Astrocyte of the cerebellum (primary cell): ENCODE data around the gene INVS.
"Not testable (repeated sequence)": the region's sequence is repeated elsewhere in the genome, so short reads cannot be mapped to it uniquely, and the experiment has no call there.

Experiments
- DNase-seq: peaks from one replicate; pipeline ENCODE4 v3.0.0-alpha.2; 2011; ENCODE audit warnings: low read depth
- H3K4me3 ChIP-seq: 2 replicates; pipeline ENCODE4 v1.5.1; 2011; ENCODE audit warnings: mild to moderate bottlenecking, low read depth, low read length, moderate library complexity
- CTCF ChIP-seq: IDR thresholded peaks from 2 replicates; pipeline ENCODE4 v1.5.1; 2012; ENCODE audit warnings: low read length, low read depth, moderate library complexity, mild to moderate bottlenecking; ENCODE audit errors: missing control alignments
- in situ Hi-C: cut with HindIII; loops from 2 replicates; pipeline ENCODE4 v1.10.0; 2017; ENCODE audit warnings: low sequenced_read_pairs

INVS gene

DNA sequence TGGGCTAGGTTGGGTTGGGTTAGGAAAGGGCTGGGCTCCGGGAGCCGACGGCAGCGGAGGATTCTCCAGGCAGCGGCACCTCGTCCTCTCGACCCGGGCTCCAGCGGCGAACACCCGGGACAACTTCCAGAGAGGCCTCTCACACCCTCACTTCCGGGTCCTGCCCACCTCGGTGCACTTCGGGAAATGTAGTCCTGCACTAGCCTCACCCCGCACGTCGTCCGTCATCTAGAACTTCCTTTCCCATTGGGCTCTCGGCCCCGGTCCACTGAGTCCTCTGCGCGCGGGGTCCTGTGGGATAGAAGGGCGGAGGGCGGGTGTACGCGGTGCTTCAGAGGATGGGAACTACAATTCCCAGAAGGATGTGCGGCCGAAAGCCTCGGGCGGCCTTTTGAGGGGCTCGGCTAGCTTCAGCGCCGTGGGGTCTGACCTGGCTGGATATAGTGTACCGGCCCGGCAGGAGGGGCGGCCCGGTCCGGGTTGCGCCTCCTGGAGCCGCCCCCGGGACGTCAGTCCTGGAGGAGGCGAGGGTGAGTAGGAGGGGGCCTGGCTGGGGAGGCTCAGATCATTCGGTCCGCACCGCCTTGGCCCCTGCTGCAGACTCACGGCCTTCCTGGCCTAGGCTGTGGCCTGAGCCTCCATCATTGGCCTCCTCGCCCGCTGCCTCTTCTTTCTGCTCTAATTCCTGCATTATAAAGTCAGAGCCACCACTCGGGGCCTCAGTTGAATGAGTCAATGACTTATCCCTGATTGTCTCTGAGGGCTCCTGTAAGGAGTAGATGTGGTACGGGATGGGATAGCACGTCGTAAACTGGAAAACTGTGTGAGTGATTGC is at the start of gene INVS, which contains the start of gene ERP44:
Gene INVS (plus strand): TSS at position 357 of the 835 bp plus-strand sequence. CDS start 5,279 bp downstream, outside the sequence.
Gene ERP44 (minus strand): TSS at position 114 of the 835 bp plus-strand sequence. CDS start 160 bp downstream, outside the sequence.
- TF ChIP-seq CTCF, result no peak
- in situ Hi-C loops, result no loop called here
- DNase-seq, result peak; percentile 98
- H3K4me3 ChIP-seq, result peak within 1 kb of the TSS; percentile 93

DNA sequence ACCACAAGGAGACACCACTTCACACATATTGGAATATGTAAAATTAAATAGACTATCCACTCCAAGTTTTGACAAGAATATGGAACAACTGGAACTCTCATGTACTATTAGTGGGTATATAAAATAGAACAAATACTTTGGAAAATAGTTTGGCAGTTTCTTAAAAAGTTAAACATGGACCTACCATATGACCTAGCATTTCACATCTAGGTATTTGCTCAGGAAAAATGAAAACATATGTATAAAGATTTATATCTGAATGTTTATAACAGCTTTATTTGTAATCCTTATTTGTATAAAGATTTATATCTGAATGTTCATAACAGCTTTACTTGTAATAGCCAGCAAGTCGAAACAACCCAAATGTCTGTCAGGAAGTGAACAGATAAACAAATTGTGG is 49.5 kb upstream of the INVS start:
- H3K4me3 ChIP-seq, result no peak overlapping the region
- no peak for DNase-seq
- in situ Hi-C loops, result no loop called here
- TF ChIP-seq CTCF, result no peak

DNA sequence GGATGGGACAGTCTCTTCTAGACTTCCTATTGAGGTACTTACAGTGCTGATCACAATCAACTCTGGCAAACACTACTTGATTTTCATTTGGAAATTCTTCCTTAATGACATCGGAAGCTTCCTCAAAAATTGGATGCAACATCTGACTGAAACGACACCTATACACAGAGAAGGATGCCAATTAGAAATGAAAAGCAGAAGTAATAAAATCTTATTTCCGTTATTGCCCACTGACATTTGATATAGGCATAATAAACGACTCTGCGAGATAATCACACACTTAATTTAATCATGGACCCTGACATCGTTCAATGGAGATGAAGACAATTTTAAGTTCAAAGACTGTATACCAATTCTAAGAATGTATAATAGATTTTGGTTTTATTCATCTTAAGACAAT is 46.7 kb upstream of the INVS start:
- H3K4me3 ChIP-seq, result no peak overlapping the region
- in situ Hi-C loops, result loop anchor here (10.0 kb wide), 1 partner anchor 532 kb away; no protein-coding TSS in a partner anchor
- TF ChIP-seq CTCF, result no peak
- DNase-seq, result no peak

GRCh38 chr9:100056561-100056960 is 42.5 kb upstream of the INVS start:
- TF ChIP-seq CTCF, result no peak
- no peak overlapping the region for H3K4me3 ChIP-seq
- in situ Hi-C loops, result loop anchor here (10.0 kb wide), 1 partner anchor 528 kb away; no protein-coding TSS in a partner anchor
- DNase-seq, result no peak

GRCh38 chr9:100057624-100058023 is 41.4 kb upstream of the INVS start:
- DNase-seq, result no peak
- H3K4me3 ChIP-seq, result no peak overlapping the region
- TF ChIP-seq CTCF, result no peak
- in situ Hi-C loops, result loop anchor here (10.0 kb wide), 1 partner anchor 527 kb away; no protein-coding TSS in a partner anchor

- no peak for TF ChIP-seq CTCF
- no peak overlapping the region for H3K4me3 ChIP-seq
- no peak for DNase-seq
- in situ Hi-C loops, result loop anchor here (10.0 kb wide), 1 partner anchor 526 kb away; no protein-coding TSS in a partner anchor
These were observed 40.1 kb upstream of the INVS start for GRCh38 chr9:100058699-100059579.

DNA sequence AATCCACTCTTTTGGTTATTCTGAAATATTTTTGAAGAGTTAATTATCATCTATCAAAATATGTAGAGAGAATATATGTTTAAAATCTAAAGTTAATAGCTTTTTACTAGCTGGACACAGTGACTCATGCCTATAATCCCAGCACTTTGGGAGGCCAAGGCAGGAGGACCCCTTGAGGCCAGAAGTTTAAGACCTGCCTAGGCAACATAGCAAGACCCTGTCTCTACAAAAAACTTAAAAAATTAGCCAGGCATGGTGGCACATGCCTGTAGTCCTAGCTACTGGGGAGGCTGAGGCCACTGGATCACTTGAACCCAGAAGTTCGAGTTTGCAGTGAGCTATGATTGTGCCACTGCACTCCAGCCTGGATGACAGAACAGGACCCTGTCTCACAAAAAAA is 36.4 kb upstream of the INVS start:
- in situ Hi-C loops, H3K4me3 ChIP-seq, DNase-seq: not testable (repeated sequence)
